HCT116 (cell line): Measurements from ENCODE around the gene MYH10.

Experiments
- CTCF ChIP-seq, 3 experiments: fragments of 200-600 bp in 1 of 3; sonication (generic) in 1 of 3; IDR thresholded peaks in 2 of 3; conservative IDR thresholded peaks in 1 of 3; 2 replicates each; pipeline ENCODE4 v1.5.1; 2012 to 2017; ENCODE audit warnings: low read depth in 2 of 3, low read length in 2 of 3, antibody characterized with exemption in 1 of 3, borderline replicate concordance in 1 of 3, control low read depth in 1 of 3, mild to moderate bottlenecking in 1 of 3, mixed read lengths in 1 of 3, mixed run types in 1 of 3, moderate library complexity in 1 of 3; ENCODE audit not compliant: insufficient read depth in 1 of 3
- EZH2 ChIP-seq: fragments of 200-600 bp; sonication (generic); IDR thresholded peaks from 2 replicates; pipeline ENCODE4 v1.6.1; 2017; ENCODE audit warnings: antibody characterized with exemption, mixed run types
- EZH2phosphoT487 ChIP-seq: fragments of 200-600 bp; IDR thresholded peaks from 2 replicates; pipeline ENCODE4 v1.6.1; 2018; ENCODE audit warnings: antibody characterized with exemption, borderline replicate concordance
- MAX ChIP-seq: IDR thresholded peaks from 2 replicates; pipeline ENCODE4 v1.6.1; 2012
- POLR2A ChIP-seq: IDR thresholded peaks from 2 replicates; pipeline ENCODE4 v1.7.0; 2011; ENCODE audit warnings: borderline replicate concordance; ENCODE audit not compliant: insufficient read depth, insufficient read length; ENCODE audit errors: extremely low read depth
- SP1 ChIP-seq: IDR thresholded peaks from 2 replicates; pipeline ENCODE4 v1.6.1; 2012; ENCODE audit warnings: low read depth
- TF ChIP-seq, protein P1 (sequence below): IDR thresholded peaks from 2 replicates; pipeline ENCODE4 v1.6.1; 2012

- TF ChIP-seq SP1 (no peak), CTCF (IDR thresholded peaks at IDR 0.05 in 2 of 3, conservative IDR thresholded peaks at IDR 0.05 in 1 of 3; ENCODE audit: borderline replicate concordance in 1 of 3, insufficient read depth in 1 of 3, low read depth in 2 of 3, low read length in 2 of 3) (no peak), EZH2phosphoT487 (no peak), MAX (no peak), POLR2A (no peak), EZH2 (no peak)
- TF ChIP-seq, protein P1, sequence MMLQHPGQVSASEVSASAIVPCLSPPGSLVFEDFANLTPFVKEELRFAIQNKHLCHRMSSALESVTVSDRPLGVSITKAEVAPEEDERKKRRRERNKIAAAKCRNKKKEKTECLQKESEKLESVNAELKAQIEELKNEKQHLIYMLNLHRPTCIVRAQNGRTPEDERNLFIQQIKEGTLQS, result no peak
Measured at GRCh38 chr17:8499614-8500013, 130.9 kb downstream of the MYH10 start.
